Activated CD4-positive, alpha-beta T cell treated with anti-CD3 and anti-CD28 coated beads for 4 hours (primary cell): ENCODE measurements around the gene OR5AL1.
"Not testable (repeated sequence)": the region's sequence is repeated elsewhere in the genome, so short reads cannot be mapped to it uniquely, and the experiment has no call there.

Experiments
- DNase-seq, 2 donors: peaks; one replicate each; pipeline ENCODE4 v3.0.0-alpha.2; 2020

OR5AL1 gene

DNA sequence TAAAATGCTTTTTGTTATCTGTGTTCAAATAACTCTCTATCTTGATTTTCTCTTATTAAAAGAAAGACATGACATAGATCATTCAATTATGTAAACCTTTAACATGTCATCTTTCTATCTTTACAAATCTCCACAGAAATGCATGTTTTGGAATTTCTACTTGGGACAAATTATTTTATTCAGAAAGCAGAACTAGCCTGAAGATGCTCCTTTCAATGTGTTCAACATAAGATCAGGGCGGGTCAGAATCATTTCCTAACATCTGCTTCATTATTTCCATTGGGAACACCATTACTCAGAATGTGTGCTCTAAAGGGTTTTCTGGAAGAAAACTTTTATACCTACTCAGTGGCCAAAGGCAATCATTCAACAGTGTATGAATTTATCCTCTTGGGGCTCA, at the start of gene OR5AL1:
Gene OR5AL1, plus strand, starts transcription at position 301 of the 400 bp plus-strand sequence.
- no peak for DNase-seq

DNA sequence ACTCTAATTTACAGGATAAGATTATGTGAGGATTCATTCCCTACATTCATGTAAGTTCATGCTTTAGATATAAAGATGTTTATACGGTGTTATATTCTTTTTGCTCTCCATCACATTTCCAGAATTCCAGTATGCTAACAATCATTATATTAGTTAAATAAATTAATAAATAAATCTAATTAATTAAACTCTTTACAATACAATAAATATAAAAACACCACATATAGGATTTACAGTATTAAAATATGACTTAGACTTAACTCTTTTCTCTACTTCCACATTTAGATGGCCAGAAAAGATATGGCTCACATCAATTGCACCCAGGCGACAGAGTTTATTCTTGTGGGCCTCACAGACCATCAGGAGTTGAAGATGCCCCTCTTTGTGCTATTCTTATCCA, 37.2 kb upstream of the OR5AL1 start, which contains the start of gene OR8U1:
Gene OR8U1, plus strand, starts transcription at position 301 of the 400 bp plus-strand sequence. Its CDS starts 0 bp downstream, at position 301.
- no peak for DNase-seq

DNA sequence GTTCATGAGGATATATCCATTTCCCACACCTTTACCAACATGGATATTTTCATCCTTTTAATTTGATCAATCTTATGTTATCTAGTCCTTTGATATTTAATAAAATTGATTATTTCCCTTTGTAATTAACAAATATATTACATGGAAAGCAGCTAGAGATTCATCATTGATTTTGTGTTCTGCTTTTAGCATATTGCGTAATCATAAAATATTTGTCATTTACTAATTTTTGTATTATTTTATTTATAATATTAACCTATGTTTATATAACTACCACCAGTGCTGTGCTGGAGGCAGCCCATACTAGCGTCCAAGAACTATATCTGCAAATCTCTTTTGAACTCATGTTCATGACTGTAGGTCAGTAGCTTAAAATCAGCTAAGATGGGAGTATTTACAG, 32.4 kb upstream of the OR5AL1 start:
- DNase-seq, result no peak

DNA sequence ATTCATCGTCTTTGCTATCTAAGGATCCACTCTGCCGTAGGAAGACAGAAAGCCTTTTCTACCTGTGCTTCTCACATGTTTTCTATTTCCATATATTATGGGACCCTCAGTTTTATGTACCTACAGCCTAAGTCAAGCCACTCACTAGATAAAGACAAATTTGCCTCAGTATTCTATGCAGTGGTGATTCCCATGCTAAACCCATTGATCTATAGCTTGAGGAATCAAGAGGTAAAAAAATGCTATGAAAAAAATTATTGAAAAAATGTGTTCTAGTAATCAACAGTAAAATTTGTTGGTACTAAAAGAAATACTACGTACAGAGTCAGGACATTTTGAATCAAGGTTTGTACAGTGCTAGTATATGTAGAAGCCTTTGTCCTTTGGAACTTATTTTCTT, 18.1 kb upstream of the OR5AL1 start:
- DNase-seq, result no peak

DNA sequence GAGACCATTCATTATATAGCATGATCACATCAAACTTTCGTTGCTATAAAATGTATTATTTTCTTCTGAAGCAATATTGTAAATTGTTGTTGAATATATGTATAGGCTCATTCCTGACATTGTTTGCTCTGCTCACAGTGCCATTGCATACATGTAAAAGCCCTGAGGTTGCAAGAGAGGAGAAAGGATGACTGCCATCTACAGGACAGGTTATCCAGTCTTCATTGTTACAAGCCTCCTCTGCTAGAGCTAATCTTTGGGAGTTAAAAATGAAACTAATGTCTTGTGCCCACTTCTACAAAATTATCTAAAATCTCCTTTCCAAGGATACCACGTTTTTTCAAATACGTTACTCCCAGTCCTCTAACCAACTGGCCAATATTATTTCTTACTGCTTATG, 16.4 kb upstream of the OR5AL1 start:
- no peak for DNase-seq

DNA sequence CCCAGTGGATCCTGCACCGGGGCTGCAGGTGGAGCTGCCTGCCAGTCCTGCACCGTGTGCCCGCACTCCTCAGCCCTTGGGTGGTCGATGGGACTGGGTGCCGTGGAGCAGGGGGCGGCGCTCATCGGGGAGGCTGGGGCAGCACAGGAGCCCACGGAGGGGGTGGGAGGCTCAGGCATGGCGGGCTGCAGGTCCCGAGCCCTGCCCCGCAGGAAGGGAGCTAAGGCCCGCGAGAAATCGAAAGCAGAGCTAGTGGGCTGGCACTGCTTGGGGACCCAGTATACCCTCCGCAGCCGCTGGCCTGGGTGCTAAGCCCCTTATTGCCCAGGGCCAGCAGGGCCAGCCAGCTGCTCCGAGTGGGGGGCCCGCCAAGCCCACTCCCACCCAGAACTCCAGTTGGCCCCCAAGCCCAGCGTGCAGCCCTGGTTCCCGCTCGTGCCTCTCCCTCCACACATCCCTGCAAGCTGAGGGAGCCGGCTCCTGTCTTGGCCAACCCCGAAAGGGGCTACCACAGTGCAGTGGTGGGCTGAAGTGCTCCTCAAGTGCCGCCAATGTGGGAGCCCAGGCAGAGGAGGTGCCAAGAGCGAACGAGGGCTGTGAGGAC, 10.5 kb upstream of the OR5AL1 start:
- DNase-seq, result not testable (repeated sequence)

DNA sequence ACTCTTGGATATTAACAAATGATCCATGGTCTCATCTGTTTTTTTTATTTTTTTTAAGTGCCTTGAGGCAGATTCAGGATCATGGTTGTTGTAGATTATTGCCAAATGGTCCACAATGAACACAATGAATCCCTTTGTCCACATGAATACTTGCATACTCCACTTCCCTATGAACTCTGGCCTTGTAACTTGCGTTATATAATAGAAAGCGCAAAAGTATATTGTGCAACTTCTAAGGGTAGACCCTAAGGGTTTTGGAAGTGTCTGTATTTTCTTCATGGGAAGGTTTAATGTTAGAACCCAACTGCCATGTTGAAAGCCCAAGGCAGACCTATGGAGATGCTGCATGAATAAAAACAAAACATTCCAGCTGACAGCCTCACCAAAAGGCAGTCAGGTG, 8.1 kb upstream of the OR5AL1 start:
- no peak for DNase-seq

DNA sequence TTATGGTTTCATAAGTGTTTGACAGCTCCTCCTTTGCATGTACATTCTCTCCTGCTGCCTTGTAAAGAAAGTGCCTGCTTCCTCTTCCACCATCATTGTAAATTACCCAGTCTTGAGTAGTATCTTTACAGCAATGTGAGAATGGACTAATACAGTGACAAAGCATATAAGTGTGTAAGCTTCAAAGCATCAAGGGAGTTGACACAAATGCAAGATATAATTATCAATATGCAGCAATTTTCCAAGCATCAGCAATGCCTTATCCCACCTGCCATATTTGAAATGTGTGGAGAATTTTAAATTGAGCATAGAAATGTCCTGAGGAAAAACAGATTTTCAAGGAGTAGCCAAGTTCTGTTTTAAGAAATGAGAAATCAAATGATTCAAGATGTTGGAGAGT, 1.7 kb upstream of the OR5AL1 start:
- DNase-seq, result no peak

DNA sequence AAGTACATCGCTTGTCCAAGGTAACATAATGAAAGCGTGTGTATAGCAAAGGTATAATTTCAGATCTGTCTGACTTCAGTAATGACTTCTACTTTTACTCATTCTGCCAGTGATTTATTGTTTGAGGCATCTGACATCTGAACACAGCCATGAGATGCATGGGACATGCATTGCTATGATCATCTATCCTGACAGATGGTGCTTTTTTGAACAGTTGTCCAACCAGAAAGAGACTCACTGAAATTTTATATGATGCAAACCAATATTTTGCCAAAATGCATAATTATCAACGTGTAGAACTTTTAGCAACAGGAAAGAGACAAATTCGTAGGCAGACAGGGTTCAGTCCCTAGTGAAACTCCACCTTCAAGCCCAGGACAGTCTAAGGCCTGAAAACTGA, 41.0 kb downstream of the OR5AL1 start:
- no peak for DNase-seq

DNA sequence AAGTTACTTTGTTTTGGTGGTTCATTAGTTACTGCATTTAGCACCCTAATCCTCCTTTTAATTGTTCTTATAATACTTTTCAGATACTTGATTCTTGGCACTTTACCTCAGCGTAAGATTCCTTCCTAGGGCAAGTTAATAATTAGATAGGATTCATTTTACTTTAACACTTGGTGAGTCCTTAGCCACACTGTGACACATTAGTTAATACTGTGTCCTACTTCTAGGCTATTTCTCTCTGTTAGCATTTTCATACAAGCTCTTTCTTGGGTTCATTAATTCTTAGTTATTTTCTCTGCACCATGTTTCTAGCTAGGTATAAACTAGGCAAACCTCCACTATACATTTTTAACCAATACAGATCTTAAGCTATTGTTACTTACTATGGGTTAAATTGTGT, 44.6 kb downstream of the OR5AL1 start:
- no peak for DNase-seq
